Measurements from ENCODE around the gene SLC39A2.
A peak's percentile ranks its signal among the peaks of the same experiment; 100 is the strongest.

SLC39A2 gene

GRCh38 chr14:21041676-21042433 lies 42.8 kb downstream of the SLC39A2 start, which contains the start of gene RNASE7:
Gene RNASE7, plus strand, starts transcription at chr14:21042362. Its CDS starts 631 bp downstream, at chr14:21042993.
- ChIA-PET POLR2A (ENCODE audit: low non-redundant PET) (interaction anchor here (0.5 to 1.0 kb wide), 4 partner anchors 17 to 422 kb away, joined by 3 read pairs; no protein-coding TSS in a partner anchor), CTCF (interaction anchor here (0.6 to 4.6 kb wide), 3 partner anchors 26 to 71 kb away, joined by 3 to 83 read pairs (median 8); no protein-coding TSS in a partner anchor)
- DNase-seq (ENCODE audit: low spot score) = peak; percentile 90
- H3K27ac ChIP-seq = peak within 1 kb of the TSS; percentile 56
- TF ChIP-seq CTCF (conservative IDR thresholded peaks at IDR 0.05; ENCODE audit: low read depth) = no peak

GRCh38 chr14:21042918-21043317 lies 43.8 kb downstream of the SLC39A2 start:
- TF ChIP-seq CTCF (conservative IDR thresholded peaks at IDR 0.05; ENCODE audit: low read depth) = no peak
- H3K27ac ChIP-seq = no peak overlapping the region; the same call in 1 of the 2 replicates
- ChIA-PET POLR2A (ENCODE audit: low non-redundant PET) (no interaction called here), CTCF (interaction anchor here (1.1 to 4.6 kb wide), 3 partner anchors 28 to 61 kb away, joined by 4 to 83 read pairs (median 7); no protein-coding TSS in a partner anchor)
- no peak for DNase-seq (ENCODE audit: low spot score)

- no peak for DNase-seq (ENCODE audit: low spot score)
- ChIA-PET CTCF (interaction anchor here (1.1 to 1.7 kb wide), 3 partner anchors 19 to 61 kb away, joined by 4 to 7 read pairs (median 4); no protein-coding TSS in a partner anchor), POLR2A (ENCODE audit: low non-redundant PET) (interaction anchor here (0.6 kb wide), 1 partner anchor 700 kb away, joined by 5 read pairs; no protein-coding TSS in a partner anchor)
- no peak overlapping the region; the same call in 1 of the 2 replicates for H3K27ac ChIP-seq
- TF ChIP-seq CTCF (conservative IDR thresholded peaks at IDR 0.05; ENCODE audit: low read depth) = no peak
Observed at GRCh38 chr14:21043387-21043973, 44.4 kb downstream of the SLC39A2 start.

- no peak for TF ChIP-seq CTCF (conservative IDR thresholded peaks at IDR 0.05; ENCODE audit: low read depth)
- no peak for DNase-seq (ENCODE audit: low spot score)
- ChIA-PET POLR2A (ENCODE audit: low non-redundant PET) (interaction anchor here (0.6 kb wide), 1 partner anchor 701 kb away, joined by 5 read pairs; no protein-coding TSS in a partner anchor), CTCF (interaction anchor here (1.1 to 1.7 kb wide), 2 partner anchors 20 to 29 kb away, joined by 4 to 7 read pairs; no protein-coding TSS in a partner anchor)
- H3K27ac ChIP-seq = no peak overlapping the region
Observed at GRCh38 chr14:21043974-21044618, 45.0 kb downstream of the SLC39A2 start.

- POLR2A ChIA-PET (ENCODE audit: low non-redundant PET) = no interaction called here
- CTCF ChIA-PET = interaction anchor here (0.6 to 0.9 kb wide), 3 partner anchors 33 to 283 kb away, joined by 3 to 8 read pairs (median 3); no protein-coding TSS in a partner anchor
- no peak overlapping the region for H3K27ac ChIP-seq
- no peak for DNase-seq (ENCODE audit: low spot score)
- TF ChIP-seq CTCF (conservative IDR thresholded peaks at IDR 0.05; ENCODE audit: low read depth) = no peak
Observed at GRCh38 chr14:21047378-21047781, 48.3 kb downstream of the SLC39A2 start.

- TF ChIP-seq CTCF (conservative IDR thresholded peaks at IDR 0.05; ENCODE audit: low read depth) = no peak
- ChIA-PET POLR2A (ENCODE audit: low non-redundant PET) (no interaction called here), CTCF (interaction anchor here (0.6 kb wide), 2 partner anchors 19 to 35 kb away, joined by 3 to 4 read pairs; no protein-coding TSS in a partner anchor)
- no peak for DNase-seq (ENCODE audit: low spot score)
- no peak overlapping the region for H3K27ac ChIP-seq
Observed at GRCh38 chr14:21048638-21049037, 49.5 kb downstream of the SLC39A2 start.
